NCI-H774 (cell line): ENCODE measurements around the gene MARK4.
"Not testable (repeated sequence)": the region's sequence is repeated elsewhere in the genome, so short reads cannot be mapped to it uniquely, and the experiment has no call there.

Source experiments
- DNase-seq: peaks from one replicate; lab custom pipeline; 2025; lab: John Stamatoyannopoulos, UW

MARK4 gene

GRCh38 chr19:45250832-45251451 is at the start of gene MARK4:
MARK4 (plus strand) TSS chr19:45251271; CDS start chr19:45251589, 318 bp downstream.
- peak; percentile 52 for DNase-seq

GRCh38 chr19:45202637-45203036 is 48.4 kb upstream of the MARK4 start:
- DNase-seq: no peak

- DNase-seq: no peak
Observed at GRCh38 chr19:45205810-45206209, 45.3 kb upstream of the MARK4 start.

GRCh38 chr19:45206328-45206727 is 44.7 kb upstream of the MARK4 start:
- no peak for DNase-seq

- no peak for DNase-seq
Observed at GRCh38 chr19:45211751-45212381, 39.2 kb upstream of the MARK4 start.

- no peak for DNase-seq
Observed at GRCh38 chr19:45213031-45213430, 38.0 kb upstream of the MARK4 start.

GRCh38 chr19:45215391-45216191 is 35.5 kb upstream of the MARK4 start:
- DNase-seq: peak; percentile 22

- DNase-seq: no peak
Observed at GRCh38 chr19:45216667-45217066, 34.4 kb upstream of the MARK4 start.

GRCh38 chr19:45217193-45217956 is 33.7 kb upstream of the MARK4 start:
- no peak for DNase-seq

- no peak for DNase-seq
Observed at GRCh38 chr19:45217957-45218334, 33.1 kb upstream of the MARK4 start.

GRCh38 chr19:45218426-45218825 is 32.6 kb upstream of the MARK4 start:
- DNase-seq: no peak

GRCh38 chr19:45218911-45219743 is 31.9 kb upstream of the MARK4 start:
- no peak for DNase-seq

GRCh38 chr19:45222724-45223123 is 28.3 kb upstream of the MARK4 start:
- DNase-seq: no peak

- no peak for DNase-seq
Observed at GRCh38 chr19:45223879-45224278, 27.2 kb upstream of the MARK4 start.

- no peak for DNase-seq
Observed at GRCh38 chr19:45224645-45225044, 26.4 kb upstream of the MARK4 start.

- DNase-seq: not testable (repeated sequence)
Observed at GRCh38 chr19:45229056-45229455, 22.0 kb upstream of the MARK4 start.

- no peak for DNase-seq
Observed at GRCh38 chr19:45231891-45232290, 19.2 kb upstream of the MARK4 start.

GRCh38 chr19:45234089-45234869 is 16.8 kb upstream of the MARK4 start:
- no peak for DNase-seq

GRCh38 chr19:45235485-45235884 is 15.6 kb upstream of the MARK4 start:
- DNase-seq: no peak

- no peak for DNase-seq
Observed at GRCh38 chr19:45238556-45238955, 12.5 kb upstream of the MARK4 start.
